COLO829 (cell line): Measurements from ENCODE around the gene SOCS1.

Experiments used
- DNase-seq: peaks from one replicate; pipeline ENCODE4 v3.0.0; 2012; ENCODE audit warnings: low spot score

Gene SOCS1

DNA sequence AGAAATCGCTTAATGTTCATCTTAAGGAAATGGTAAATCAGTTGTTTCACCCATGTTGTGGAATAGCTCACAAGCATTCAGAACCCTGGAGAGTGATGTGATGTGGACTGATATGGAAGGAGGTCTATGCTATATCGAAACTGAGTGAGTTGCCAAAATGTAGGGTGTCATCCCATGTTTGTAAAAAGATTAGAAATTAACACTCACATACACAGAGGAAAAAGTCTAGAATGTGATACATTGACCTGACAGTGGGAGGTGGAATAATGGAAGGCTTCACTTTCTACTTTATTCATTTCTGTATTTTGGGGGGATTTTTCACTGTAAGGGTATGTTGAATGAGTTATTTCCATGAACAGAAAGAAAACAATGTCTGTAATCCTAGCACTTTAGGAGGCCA lies 29.8 kb upstream of the SOCS1 start:
- DNase-seq: no peak

- no peak for DNase-seq
Measured at GRCh38 chr16:11283820-11284248, 27.8 kb upstream of the SOCS1 start.

GRCh38 chr16:11280616-11281522 lies 24.9 kb upstream of the SOCS1 start, which contains the start of gene PRM1:
Gene PRM1 (minus strand): TSS chr16:11281330. CDS start chr16:11281238, 92 bp downstream.
- no peak for DNase-seq

DNA sequence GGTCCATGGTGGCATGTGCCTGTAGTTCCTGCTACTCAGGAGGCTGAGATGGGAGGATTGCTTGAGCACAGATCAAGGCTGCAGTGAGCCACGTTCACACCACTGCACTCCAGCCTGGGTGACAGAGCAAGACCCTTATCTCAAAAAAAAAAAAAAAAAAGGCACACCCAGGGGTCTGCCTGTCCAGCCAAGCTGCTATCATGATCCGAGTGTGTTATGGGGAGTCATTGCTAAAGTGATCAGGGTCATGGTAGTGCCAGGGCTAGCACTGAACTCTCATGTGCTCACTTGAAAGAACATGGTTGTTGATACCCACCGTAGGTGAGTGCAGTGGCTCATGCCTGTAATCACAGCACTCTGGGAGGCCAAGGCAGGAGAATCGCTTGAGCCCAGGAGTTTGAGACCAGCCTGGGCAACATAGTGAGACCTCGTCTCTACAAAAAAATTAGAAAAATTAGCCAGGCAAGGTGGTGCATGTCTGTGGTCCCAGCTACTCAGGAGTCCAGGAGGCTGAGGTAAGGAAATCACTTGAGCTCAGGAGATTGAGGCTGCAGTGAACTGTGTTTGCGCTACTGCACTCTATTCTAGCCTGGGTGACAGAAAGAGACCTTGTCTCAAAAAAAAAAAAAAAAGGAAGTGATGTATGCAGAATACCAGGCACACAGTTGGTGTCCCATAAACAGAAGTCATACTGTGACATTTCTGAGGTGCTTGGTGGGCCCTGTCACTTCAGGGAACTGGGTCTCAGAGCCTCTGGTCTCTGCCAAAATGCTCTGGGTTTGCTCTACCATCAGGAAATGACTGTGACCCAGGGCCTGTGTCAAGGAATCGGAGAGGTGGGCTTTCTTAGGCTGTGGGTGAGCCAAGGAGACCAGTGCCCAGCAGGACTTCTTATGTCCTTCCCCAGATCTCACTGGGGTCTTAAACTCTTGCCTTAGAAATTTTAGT lies 23.0 kb upstream of the SOCS1 start:
- DNase-seq: no peak

DNA sequence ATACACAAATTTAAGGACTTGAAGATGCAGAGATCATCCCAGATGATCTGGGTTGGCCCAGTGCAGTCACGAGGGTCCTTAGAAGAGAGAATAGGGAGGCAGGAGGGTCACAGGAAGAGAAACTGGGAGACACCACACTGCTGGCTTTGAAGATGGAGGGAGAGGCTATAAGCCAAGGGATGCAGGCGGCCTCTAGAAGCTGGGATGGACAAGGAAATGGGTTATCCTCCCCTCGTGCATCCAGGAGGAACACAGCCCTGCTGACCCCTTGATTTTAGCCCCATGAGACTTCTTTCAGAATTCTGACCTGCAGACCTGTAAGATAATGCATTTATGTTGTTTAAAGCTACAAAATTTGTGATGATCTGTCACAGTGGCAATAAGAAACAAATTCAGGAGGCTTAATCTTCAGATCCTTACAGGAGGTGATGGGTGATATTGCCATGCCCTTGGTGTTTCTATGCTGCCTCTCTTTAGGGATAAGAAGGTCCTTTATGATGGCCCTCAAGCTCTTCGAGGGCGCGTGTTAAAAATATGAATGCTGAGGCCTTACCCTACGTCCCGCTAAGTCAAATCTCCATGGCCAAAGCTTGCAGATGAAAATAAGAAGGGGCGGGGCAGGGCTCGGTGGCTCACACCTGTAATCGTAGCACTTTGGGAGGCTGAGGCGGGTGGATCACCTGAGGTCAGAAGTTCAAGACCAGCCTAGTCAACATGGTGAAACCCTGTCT lies 21.8 kb upstream of the SOCS1 start:
- DNase-seq: no peak

DNA sequence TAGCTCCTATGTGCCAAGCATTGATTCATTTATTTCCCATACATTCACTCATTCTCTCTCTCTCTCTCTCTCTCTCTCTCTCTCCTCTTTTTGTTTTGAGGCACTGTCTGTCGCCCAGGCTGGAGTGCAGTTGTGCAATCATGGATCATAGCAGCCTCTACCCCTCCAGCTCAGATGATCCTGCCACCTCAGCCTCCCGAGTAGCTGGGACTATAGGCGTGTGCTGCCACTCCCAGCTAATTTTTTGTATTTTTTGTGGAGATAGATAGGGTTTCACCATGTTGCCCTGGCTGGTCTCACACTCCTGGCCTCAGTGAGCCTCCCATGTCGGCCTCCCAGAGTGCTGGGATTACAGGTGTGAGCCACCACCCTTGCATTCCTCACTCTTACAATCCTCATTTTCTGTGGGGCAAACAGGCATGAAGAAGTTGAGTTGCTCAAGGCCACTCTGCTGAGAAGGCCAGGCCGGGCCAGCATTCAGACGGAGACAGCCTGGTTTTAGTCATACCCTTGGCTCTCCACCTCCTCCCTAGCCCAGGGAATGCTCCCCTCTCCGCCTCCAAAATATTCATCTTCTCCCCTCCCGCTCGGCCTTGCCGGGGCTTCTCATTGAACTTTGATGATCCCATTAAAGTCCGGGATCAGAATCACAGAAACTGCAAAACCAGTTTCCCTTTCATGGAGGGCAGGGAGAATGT lies 21.0 kb upstream of the SOCS1 start:
- DNase-seq: no peak

DNA sequence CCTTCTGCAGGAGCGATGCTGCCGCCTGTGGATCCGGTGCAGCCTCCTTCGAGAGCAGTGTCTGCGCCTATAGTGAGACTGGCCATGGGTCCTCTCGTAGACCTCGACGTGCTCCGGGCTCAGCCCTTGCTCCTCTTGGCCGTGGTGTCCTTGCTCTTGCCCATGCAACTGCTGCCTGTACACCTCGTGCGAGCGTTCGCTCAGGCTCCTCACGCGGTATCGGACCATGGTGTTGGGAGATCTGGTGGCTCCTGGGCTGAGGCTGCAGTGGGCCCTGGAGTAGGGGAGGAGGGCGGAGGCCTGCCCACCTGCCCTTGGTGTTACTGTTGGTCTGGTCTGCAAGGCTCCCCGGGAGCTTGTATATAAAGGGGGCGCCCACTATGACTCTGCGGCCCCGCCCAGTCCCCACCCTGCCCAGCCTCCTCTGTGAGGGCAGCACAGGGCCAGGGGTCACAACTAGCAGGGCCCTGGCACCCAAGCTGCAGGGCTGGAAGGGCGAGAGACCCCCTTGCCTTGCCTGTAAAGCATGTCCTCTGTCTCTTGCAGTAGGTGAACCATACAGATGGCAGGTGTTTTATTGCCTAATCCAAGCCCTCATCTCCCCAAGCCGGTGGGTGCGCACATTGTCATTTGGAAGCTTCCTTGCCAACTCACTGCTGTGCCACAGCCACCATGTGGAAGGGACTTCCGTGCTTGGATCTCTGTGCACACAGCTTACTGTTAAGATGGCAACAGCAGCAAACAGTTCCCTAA lies 20.3 kb upstream of the SOCS1 start, which contains the start of gene PRM2:
Gene PRM2, minus strand, starts transcription at position 338 of the 753 bp plus-strand sequence. Its CDS starts 110 bp downstream, at position 228.
- no peak for DNase-seq

- DNase-seq: no peak
Measured at GRCh38 chr16:11274964-11275363, 19.0 kb upstream of the SOCS1 start.

DNA sequence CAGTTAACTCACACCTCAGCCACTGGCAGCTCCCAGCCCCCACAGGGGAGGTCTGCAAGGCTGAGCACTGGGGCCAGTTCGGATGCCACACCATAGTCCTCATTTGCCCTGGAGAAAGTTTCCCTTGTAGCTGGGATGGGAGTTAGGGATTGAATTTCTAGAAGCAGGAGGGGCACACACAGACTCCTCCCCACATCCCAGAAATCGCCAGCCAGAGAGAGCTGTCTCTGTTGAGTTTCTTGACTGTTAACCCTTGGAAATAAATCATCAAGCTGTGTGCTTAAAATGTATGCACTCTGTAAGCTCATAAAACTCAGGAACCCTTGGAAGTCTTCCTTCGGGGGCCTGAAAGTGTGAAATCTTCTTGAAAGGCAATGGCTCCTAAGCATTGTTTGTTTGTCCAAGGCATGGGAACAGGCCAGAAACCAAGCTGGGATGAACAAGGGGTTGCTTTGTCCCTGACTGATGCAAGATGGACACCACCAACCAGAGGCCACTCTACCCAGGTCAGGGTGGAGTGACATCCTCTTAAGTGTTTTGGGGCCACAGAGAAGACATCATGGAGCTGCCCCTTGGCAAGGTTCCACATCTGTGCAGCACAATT lies 17.8 kb upstream of the SOCS1 start:
- DNase-seq: peak; percentile 85

DNA sequence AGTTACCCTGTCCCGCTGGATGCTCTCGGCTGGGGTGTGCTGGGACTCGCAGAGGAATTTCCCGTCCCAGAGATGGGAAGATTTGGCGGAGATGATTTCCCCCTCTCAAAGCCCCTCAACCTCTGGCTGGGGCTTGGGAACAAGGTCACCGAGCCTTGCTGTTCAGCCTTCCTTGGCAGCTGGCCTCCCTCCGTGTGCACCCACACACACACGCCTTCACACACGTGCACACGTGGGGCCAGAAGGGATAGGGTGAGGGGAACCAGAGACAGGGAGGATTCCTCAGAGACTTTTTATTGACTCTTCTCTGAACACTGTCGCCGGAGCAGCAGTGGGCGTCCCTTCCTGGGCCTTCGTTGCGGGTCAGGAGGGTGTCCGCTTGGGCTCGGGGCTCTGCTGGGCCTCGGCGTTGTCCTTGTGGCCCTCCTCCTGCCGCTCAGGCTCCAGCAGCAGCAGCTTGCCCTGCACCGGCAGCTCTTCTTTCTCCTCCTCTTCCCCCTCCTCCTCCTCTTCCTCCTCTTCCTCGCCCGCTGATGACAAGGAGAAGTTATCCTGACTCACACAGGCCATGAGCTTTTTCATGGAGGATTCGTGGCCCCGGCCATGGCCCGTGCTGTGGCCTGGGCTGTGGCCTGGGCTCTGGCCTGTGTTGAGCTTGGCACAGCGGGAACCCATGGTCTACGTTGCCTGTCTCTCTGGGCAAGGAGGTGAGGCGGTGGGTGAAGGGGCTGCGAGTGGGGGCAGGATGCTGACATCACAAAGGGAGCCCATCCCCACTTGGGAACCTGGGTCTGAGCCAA lies 17.1 kb upstream of the SOCS1 start, which contains the start of gene PRM3:
Gene PRM3, minus strand, starts transcription at position 709 of the 800 bp plus-strand sequence. Its CDS starts 34 bp downstream, at position 675.
- DNase-seq: no peak

GRCh38 chr16:11272484-11272883 lies 16.5 kb upstream of the SOCS1 start:
- DNase-seq: no peak

- no peak for DNase-seq
Measured at GRCh38 chr16:11271610-11272009, 15.6 kb upstream of the SOCS1 start.

GRCh38 chr16:11270602-11271162 lies 14.7 kb upstream of the SOCS1 start:
- DNase-seq: no peak

- no peak for DNase-seq
Measured at GRCh38 chr16:11268921-11269375, 12.9 kb upstream of the SOCS1 start, which contains the start of gene TNP2. Gene TNP2 (minus strand): TSS chr16:11269325. CDS start chr16:11269262, 63 bp downstream.

DNA sequence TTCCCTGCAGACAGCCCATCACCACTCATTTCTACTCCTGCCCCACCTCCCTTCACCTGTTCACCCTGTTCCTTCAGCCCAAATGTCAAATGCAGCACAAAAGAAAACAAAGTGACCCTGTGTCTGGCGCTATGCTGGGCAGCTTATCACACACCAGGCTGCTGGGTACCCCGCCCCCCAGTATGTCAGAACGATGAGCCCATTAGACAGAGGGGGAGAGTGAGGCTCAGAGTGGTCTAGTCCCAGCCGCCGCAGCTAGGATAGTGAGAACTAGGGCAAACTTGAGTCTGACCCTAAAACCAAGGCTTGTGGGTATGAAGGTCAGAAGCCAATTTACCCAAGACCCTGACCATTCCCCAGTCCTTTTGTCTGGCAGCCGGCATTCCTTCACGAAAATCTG lies 9.1 kb upstream of the SOCS1 start:
- DNase-seq: no peak

DNA sequence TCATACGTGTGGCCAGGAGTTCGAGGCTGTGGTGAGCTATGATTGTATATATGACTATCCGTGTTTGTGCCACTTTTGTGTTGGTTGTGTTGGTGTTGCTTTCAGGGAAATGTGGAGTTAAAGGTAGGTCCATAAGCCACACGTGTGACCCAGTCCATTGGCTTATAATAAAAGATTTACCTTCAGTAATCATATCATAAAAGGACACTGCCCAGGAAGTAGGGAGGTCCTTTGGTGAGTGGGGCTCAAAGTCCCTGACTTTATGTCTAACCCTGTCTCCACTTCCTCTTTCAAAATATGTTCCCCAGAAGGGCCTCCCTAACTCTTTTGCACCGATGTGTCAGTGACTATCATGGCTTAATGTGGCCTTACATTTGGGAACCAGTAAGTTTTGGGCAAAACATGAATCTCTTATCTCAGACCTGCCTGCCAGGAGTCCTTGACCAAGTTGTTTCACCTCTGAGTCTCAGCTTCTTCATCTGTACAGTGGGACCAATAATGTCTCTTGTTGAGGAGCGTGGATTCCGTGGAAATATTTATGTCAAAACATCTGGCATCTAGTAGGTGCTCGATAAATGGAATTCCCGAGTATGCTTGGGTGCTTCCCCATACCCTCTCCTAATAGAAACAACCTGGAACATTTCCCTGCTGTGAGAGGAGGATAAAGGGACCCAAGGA lies 8.3 kb upstream of the SOCS1 start:
- DNase-seq: no peak

GRCh38 chr16:11263737-11264136 lies 7.7 kb upstream of the SOCS1 start:
- no peak for DNase-seq

- DNase-seq: no peak
Measured at GRCh38 chr16:11262915-11263314, 6.9 kb upstream of the SOCS1 start.
